Panc1 (cell line): ENCODE data around the gene EMD. TPM values are rescaled to one million over a fixed set of nuclear protein-coding genes. Genes with fewer than 3 reads are reported as not detected.

Source experiments
- ATAC-seq: fragments of 200-7000 bp; cut with Tn5 transposase; 2 replicates; pipeline ENCODE4 v1.9.1; 2020; ENCODE audit warnings: mild to moderate bottlenecking, moderate library complexity
- BruUV-seq: library from RNA; stranded (reverse); fragments of 400-500 nt; replicated peaks from 2 replicates; lab custom pipeline; 2021; lab: Mats Ljungman, UMichigan
- CTCF ChIA-PET: fragments of 300-600 bp; sonication (Branson Sonifier 250); formaldehyde crosslinking; loops from one replicate; lab custom pipeline; 2022; ENCODE audit warnings: antibody characterized with exemption; lab: Charles Lee
- POLR2A ChIA-PET: fragments of 300-600 bp; sonication (Branson Sonifier 250); formaldehyde crosslinking; loops from one replicate; lab custom pipeline; 2022; ENCODE audit warnings: antibody characterized with exemption; lab: Charles Lee
- DNase-seq: peaks from one replicate; pipeline ENCODE4 v3.0.0-alpha.2; 2010; ENCODE audit warnings: low read depth, low spot score
- H3K27ac ChIP-seq: 2 replicates; pipeline ENCODE4 v1.5.1; 2011; ENCODE audit warnings: mild to moderate bottlenecking, low read length, inconsistent platforms
- H3K27me3 ChIP-seq: fragments of 200-500 bp; sonication (Bioruptor generic); 2 replicates; pipeline ENCODE4 v1.6.0; 2014; ENCODE audit warnings: low read length, inconsistent platforms; ENCODE audit not compliant: control insufficient read depth, insufficient read depth
- H3K36me3 ChIP-seq: fragments of 200-500 bp; sonication (Bioruptor generic); 2 replicates; pipeline ENCODE4 v1.5.1; 2014; ENCODE audit warnings: inconsistent platforms, mild to moderate bottlenecking, low read length, moderate library complexity; ENCODE audit not compliant: control insufficient read depth, insufficient read depth
- H3K4me1 ChIP-seq: 2 replicates; pipeline ENCODE4 v1.5.1; 2011; ENCODE audit warnings: inconsistent platforms, mild to moderate bottlenecking, low read length, moderate library complexity; ENCODE audit not compliant: control insufficient read depth, insufficient read depth
- H3K4me3 ChIP-seq, 2 experiments: 2 replicates each; pipeline ENCODE4 v1.5.1; 2011 to 2012; ENCODE audit warnings: low read depth in 2 of 2, low read length in 2 of 2, mild to moderate bottlenecking in 2 of 2, inconsistent platforms in 1 of 2, moderate library complexity in 1 of 2
- H3K9me3 ChIP-seq: fragments of 200-500 bp; sonication (Bioruptor generic); 2 replicates; pipeline ENCODE4 v1.5.1; 2014; ENCODE audit warnings: low read depth, mild to moderate bottlenecking, inconsistent platforms, low read length, moderate library complexity; ENCODE audit not compliant: control insufficient read depth, insufficient read depth
- POLR2AphosphoS5 ChIP-seq: IDR thresholded peaks from 2 replicates; pipeline ENCODE4 v1.6.1; 2012; ENCODE audit warnings: mild to moderate bottlenecking, low read depth, low read length, moderate library complexity
- SIN3A ChIP-seq: IDR thresholded peaks from 2 replicates; pipeline ENCODE4 v1.6.1; 2012; ENCODE audit warnings: low read depth, mild to moderate bottlenecking, low read length, moderate library complexity, borderline replicate concordance; ENCODE audit not compliant: insufficient read depth
- TCF7L2 ChIP-seq: IDR thresholded peaks from 2 replicates; pipeline ENCODE4 v1.6.1; 2011; ENCODE audit warnings: mild to moderate bottlenecking, low read depth, low read length, inconsistent platforms
- in situ Hi-C: cut with HindIII; loops from 2 replicates; pipeline ENCODE4 v1.10.0; 2016; ENCODE audit warnings: low sequenced_read_pairs, low pct_unique_long_range_greater_than_20kb
- intact Hi-C: fragments of 100-400 bp; cut with micrococcal nuclease; formaldehyde crosslinking; loops from one replicate; pipeline ENCODE4 v1.10.0; 2022; ENCODE audit not compliant: unreplicated experiment
- total RNA-seq: library from RNA; stranded (reverse); gene quantifications from one replicate; pipeline ENCODE4 v1.2.1, GENCODE V29; 2021; ENCODE audit not compliant: unreplicated experiment
- TF ChIP-seq, protein P1 (sequence below), 2 experiments: IDR thresholded peaks; 2 replicates each; pipeline ENCODE4 v1.6.1; 2011 to 2012; ENCODE audit warnings: low read depth in 2 of 2, control low read depth in 1 of 2, low read length in 1 of 2, mild to moderate bottlenecking in 1 of 2, moderate library complexity in 1 of 2; ENCODE audit not compliant: insufficient read depth in 1 of 2
- TF ChIP-seq, protein P2 (sequence below): fragments of 450-650 bp; IDR thresholded peaks from 2 replicates; pipeline ENCODE4 v1.5.1; 2017; ENCODE audit warnings: mild to moderate bottlenecking

EMD gene
- total RNA-seq, 1 experiment from 2014 or later = 178 TPM

DNA sequence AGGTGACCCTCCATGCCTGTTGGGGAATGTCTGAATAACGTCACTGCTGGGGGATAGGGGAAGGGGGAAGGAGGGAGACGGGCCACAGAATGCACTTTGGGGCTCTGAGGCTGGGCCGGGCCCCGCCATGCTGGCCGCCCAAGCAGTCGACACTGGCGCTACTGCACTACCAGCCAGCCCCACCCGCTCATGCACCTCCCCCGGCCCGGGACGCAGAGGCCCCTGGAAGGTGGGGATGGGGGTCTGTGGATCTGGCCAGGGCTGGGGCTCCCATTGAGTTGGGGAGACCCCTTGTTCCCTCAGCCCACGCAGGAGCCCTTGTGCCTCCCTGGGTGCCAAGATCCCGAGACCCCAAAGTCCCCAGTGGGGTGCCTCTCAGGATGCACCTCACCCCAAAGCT is 22.5 kb upstream of the EMD start:
- BruUV-seq = no TSS peak
- Histone ChIP-seq H3K4me1 (no peaks in the 10 kb centered on the region), H3K9me3 (no peaks in the 10 kb centered on the region), H3K4me3 (no peak overlapping the region), H3K27me3 (no peaks in the 10 kb centered on the region), H3K27ac (no peak overlapping the region), H3K36me3 (peaks cover 8% of the 10 kb centered on the region)
- ATAC-seq = no peak
- TF ChIP-seq POLR2AphosphoS5 (no peak), TCF7L2 (no peak), SIN3A (no peak)
- TF ChIP-seq, protein P1, sequence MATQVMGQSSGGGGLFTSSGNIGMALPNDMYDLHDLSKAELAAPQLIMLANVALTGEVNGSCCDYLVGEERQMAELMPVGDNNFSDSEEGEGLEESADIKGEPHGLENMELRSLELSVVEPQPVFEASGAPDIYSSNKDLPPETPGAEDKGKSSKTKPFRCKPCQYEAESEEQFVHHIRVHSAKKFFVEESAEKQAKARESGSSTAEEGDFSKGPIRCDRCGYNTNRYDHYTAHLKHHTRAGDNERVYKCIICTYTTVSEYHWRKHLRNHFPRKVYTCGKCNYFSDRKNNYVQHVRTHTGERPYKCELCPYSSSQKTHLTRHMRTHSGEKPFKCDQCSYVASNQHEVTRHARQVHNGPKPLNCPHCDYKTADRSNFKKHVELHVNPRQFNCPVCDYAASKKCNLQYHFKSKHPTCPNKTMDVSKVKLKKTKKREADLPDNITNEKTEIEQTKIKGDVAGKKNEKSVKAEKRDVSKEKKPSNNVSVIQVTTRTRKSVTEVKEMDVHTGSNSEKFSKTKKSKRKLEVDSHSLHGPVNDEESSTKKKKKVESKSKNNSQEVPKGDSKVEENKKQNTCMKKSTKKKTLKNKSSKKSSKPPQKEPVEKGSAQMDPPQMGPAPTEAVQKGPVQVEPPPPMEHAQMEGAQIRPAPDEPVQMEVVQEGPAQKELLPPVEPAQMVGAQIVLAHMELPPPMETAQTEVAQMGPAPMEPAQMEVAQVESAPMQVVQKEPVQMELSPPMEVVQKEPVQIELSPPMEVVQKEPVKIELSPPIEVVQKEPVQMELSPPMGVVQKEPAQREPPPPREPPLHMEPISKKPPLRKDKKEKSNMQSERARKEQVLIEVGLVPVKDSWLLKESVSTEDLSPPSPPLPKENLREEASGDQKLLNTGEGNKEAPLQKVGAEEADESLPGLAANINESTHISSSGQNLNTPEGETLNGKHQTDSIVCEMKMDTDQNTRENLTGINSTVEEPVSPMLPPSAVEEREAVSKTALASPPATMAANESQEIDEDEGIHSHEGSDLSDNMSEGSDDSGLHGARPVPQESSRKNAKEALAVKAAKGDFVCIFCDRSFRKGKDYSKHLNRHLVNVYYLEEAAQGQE (IDR thresholded peaks at IDR 0.05; ENCODE audit: insufficient read depth in 1 of 2, low read depth in 2 of 2, low read length in 1 of 2) = no peak
- TF ChIP-seq, protein P2, sequence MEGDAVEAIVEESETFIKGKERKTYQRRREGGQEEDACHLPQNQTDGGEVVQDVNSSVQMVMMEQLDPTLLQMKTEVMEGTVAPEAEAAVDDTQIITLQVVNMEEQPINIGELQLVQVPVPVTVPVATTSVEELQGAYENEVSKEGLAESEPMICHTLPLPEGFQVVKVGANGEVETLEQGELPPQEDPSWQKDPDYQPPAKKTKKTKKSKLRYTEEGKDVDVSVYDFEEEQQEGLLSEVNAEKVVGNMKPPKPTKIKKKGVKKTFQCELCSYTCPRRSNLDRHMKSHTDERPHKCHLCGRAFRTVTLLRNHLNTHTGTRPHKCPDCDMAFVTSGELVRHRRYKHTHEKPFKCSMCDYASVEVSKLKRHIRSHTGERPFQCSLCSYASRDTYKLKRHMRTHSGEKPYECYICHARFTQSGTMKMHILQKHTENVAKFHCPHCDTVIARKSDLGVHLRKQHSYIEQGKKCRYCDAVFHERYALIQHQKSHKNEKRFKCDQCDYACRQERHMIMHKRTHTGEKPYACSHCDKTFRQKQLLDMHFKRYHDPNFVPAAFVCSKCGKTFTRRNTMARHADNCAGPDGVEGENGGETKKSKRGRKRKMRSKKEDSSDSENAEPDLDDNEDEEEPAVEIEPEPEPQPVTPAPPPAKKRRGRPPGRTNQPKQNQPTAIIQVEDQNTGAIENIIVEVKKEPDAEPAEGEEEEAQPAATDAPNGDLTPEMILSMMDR = no peak
- DNase-seq = no peak
- ChIA-PET CTCF (interaction anchor here (1.3 kb wide), 1 partner anchor 16 kb away, joined by 3 read pairs; no protein-coding TSS in a partner anchor), POLR2A (no interaction called here)
- in situ Hi-C loops = no loop called here
- intact Hi-C loops = no loop called here

DNA sequence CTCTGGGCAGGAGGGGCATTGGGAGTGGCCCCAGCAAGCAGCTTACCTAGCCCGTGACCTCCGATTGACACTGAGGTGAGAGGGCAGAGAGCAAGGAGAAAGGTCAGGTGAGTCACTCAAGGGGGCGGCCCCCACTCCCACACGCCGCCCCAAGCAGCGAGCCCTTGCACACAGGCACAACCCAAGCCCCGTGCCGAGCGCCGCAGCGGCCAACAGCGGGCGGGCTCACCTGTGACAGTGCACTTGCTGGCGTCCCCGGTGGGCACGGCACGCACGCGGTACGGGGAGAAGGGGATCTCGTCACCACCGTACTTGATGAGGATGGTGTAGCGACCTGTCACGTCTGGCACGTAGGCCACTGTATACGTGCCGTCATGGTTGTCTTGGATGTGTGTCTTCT is 21.9 kb upstream of the EMD start:
- Histone ChIP-seq H3K9me3 (no peaks in the 10 kb centered on the region), H3K36me3 (peaks cover 14% of the 10 kb centered on the region), H3K4me1 (no peaks in the 10 kb centered on the region), H3K27ac (no peak overlapping the region), H3K27me3 (no peaks in the 10 kb centered on the region), H3K4me3 (no peak overlapping the region)
- in situ Hi-C loops (no loop called here), intact Hi-C loops (no loop called here)
- CTCF ChIA-PET = no interaction called here
- ATAC-seq = no peak
- POLR2A ChIA-PET = no interaction called here
- BruUV-seq = no TSS peak
- DNase-seq = no peak
- TF ChIP-seq POLR2AphosphoS5 (no peak), TCF7L2 (no peak), SIN3A (no peak)
- TF ChIP-seq, protein P1 (IDR thresholded peaks at IDR 0.05; ENCODE audit: insufficient read depth in 1 of 2, low read depth in 2 of 2, low read length in 1 of 2) = no peak
- TF ChIP-seq, protein P2 = no peak
